SK-N-DZ (cell line): ENCODE results near the gene DDAH2.

Experiments used
- DNase-seq: peaks from one replicate; pipeline ENCODE4 v3.0.0-alpha.2; 2015; ENCODE audit warnings: low spot score

The DDAH2 gene

GRCh38 chr6:31761343-31761742, 32.2 kb upstream of the DDAH2 start:
- no peak for DNase-seq

DNA sequence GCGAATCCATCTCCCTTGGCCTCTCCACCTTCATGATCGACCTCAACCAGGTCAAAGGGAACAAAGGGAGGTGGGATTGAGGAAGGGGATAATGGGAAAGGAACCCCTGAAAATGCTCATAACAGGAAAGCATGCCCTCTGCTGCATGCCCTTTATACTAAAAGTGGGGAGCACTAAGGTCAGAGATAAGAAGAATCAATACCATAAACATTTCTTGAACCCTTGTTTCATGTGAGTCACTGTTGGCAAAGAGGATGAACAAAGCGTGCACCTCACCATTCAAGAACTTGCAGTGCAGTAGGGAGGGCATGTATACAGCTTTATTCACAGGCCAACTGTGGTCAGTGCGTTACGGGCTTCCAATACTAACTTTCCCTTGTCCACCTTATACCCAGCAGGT, 31.7 kb upstream of the DDAH2 start:
- DNase-seq: no peak

DNA sequence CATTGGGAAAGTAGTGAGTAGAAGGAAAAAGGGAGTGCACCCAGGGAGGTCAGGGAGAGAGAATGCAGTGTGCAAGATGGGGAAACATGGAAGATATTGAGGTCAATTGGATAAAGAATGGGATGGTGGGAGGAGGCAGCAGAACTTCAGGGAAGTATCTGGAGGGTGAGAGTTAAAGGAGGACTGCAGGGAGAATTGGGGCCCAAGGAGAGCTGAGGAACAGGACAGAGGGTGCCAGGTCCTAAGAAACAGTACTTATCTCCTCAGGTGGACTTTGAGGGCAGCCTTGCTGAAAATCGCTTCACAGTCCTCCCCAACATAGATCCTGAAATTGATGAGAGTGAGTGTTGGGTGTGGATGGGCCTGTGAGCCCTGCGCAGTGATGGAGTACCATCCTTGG, 29.2 kb upstream of the DDAH2 start:
- DNase-seq: no peak

DNA sequence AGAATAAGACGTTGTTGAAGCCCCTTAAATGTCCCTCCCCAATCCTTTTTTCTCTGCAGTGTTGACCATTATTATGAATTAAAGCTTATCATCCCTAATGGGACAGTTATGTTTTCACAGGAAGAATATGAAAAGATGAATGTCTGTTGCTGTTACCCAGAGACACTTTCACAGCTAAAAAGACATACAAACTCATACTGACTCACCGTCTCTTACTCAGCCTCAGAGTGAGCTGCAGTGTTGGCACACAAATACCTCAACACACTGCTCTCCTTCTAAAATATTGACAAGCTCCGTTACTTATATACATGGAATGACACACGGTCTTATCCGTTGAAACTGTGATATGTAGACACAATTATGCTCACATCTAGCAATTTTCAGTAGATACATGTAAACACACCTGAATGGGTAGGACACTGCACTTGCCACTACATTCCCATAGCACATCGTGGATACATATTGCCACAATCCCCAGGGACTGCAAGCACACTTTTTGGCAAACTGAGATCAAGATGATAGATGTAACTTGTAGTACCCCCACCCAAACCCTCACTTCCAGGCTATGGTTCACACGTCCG, 23.7 kb upstream of the DDAH2 start:
- no peak for DNase-seq

GRCh38 chr6:31750411-31751022, 21.4 kb upstream of the DDAH2 start:
- no peak for DNase-seq

DNA sequence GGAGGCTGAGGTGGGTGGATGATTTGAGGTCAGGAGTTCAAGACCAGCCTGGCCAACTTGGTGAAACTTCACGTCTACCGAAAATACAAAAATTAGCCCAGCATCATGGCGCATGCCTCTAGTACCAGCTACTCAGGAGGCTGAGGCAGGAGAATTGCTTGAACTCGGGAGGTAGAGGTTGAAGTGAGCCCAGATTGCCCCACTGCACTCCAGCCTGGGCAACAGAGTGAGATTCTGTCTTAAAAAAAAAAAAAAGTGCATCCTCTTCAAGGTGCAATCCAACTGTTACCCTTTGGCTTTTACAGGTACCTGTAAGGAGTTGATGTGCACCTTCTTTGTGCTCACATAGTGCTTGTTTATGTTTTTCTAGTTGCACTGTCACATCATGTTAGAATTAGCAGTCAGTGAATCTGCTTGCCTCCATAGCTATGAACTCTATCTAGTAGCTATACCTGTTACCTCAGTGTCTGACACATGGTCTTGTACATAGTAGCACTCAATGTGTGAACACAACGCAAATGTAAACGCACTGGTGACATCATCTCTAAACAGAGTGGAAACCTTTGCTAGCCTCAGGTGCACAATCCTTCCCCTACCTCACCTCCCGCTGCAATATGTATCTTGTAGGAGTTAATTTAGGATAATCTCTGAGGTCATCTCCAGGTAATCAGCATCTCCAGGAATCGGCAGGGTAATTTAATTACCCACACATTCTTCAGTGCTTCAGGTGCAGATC, 20.4 kb upstream of the DDAH2 start:
- no peak for DNase-seq

DNA sequence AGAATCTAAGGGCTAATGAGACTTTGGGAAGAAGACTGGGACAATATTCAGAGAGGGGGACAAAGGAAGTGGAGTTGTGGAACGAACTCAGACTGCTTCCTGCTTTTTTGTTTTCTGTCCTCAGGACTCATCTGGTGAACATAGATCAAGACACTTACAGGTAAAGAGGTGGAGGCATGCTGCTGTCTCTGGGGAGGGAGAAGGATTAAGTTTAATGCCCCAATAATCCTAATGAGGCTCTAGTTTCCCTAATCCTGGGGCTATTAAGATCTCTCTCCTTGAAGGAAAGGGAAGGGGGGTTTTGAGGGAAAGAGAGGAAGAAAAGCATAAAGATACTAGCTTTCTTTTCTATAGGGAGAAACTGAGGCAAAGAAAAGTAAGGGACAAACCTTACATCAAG, 15.3 kb upstream of the DDAH2 start:
- DNase-seq: no peak

DNA sequence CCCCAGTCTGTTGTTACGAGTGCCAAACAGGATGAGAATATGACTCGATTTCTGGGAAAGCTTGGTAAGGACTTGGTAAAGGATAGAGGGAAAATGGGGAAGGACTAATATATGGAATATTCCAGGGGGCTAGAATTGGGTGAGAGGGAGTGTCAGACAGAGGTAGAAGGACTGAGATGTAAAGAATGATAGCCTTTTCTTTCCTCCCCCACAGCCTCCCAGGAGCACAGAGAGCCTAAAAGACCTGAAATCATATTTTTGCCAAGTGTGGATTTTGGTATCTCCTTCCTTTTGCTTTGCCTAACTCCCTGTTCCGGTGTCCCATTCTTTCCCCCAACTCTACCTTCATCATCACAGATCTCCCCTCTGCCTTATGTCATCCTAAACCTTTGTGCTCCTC, 13.8 kb upstream of the DDAH2 start:
- DNase-seq: no peak

GRCh38 chr6:31741815-31742214, 12.7 kb upstream of the DDAH2 start:
- DNase-seq: no peak

DNA sequence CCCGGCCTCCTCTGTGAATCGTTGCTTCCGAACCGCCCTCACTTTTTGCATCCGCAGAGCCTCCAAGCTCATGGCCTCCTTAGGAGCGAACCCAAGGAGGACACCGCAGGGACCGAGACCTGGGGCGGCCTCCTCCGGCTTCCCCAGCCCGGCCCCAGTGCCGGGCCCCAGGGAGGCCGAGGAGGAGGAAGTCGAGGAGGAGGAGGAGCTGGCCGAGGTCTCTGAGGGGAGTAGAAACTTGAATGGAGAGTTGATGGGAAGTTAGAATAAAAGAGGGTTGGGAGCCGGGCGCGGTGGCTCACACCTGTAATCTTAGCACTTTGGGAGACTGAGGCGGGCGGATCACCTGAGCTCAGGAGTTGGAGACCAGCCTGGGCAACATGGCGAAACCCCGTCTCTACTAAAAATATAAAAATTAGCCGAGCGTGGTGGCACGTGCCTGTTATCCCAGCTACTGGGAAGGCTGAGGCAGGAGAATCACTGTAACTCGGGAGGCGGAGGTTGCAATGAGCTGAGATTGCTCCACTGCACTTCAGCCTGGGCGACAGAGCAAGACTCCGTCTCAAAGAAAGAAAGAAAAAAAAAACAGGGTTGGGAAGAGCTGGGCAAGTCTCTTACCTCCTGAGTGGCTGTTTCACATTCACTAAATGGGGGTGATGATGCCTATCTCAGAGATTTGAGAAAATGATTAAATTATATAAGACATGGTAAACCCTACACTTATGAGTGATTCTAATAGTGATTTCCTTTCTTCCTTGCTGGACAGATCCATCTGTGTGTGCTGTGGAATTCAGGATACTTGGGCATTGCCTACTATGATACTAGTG, 11.5 kb upstream of the DDAH2 start:
- DNase-seq: no peak

- DNase-seq: peak; percentile 97
Observed at GRCh38 chr6:31739639-31740396, 10.7 kb upstream of the DDAH2 start, which contains the start of gene MSH5. MSH5 (plus strand) TSS chr6:31740005; CDS start chr6:31740467, 462 bp downstream.

GRCh38 chr6:31737991-31738979, 9.2 kb upstream of the DDAH2 start:
- no peak for DNase-seq

DNA sequence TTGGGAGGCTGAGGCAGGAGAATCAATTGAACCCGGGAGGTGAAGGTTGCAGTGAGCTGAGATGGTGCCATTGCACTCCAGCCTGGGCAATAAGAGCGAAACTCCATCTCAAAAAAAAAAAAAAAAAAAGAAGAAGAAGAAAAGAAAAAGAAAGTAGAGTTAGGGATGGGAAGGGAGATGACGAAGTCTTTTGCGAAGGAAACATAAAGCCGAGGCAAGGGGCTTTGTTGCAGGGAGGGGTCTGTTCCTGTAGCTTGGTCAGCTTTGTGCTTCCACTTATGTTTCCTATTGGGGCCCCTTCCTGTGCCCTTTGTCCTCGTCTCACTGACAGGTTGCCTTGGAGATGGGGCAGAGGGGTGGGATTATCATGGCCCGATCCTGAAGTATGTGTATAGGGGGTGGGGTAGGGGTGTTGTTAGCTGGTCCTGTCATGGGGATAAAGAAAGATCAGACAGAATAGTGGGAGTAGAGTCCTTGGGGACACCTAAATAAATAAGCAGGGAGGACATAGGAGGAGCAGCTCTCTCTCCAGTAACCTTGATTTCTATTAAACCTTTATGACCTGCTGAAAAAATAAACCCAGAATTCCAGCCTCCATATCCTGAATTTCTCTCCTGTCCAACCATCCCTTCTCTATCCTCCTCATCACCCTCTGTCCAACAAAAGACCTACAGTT, 8.4 kb upstream of the DDAH2 start:
- no peak for DNase-seq

- DNase-seq: no peak
Observed at GRCh38 chr6:31736768-31737314, 7.7 kb upstream of the DDAH2 start.

DNA sequence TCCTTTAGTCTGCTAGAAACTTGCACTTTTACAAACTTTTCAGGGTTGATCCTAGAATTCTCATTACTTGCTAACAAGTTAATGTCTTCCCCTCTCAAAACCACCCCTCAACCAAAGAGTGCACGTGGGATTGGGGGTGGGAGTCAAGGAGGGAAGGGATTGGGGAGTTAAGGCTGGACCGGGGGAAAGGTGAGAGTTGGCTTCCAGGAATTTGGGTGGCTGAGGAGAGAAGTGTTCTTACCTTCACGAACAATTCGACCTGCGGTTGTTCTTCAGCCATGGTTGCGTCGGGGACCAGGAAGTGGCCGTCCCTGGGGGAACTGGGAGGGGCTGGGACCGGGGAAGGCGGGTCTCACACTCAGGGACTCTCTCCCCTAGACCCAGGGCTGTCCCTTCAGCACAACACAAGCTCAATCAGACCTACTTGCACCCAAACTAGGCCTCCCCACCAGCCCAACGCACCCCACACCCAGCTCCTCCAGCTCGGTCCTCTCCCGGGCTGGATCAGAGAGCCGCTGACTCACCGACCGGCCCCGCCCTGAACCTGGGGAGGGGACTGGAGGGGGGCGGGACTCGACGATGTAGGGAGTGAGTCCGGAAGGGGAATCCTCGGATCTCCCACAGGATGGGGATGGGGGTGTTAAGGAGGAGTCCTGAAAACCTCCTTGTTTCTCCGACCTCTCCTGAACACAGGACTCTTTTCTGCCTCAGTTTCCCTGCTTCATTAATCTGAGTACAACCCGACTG, 7.1 kb upstream of the DDAH2 start, which contains the start of gene CLIC1:
CLIC1 (minus strand) TSS at position 510 of the 747 bp plus-strand sequence; CDS start at position 280, 230 bp downstream.
- peak; percentile 59 for DNase-seq

DNA sequence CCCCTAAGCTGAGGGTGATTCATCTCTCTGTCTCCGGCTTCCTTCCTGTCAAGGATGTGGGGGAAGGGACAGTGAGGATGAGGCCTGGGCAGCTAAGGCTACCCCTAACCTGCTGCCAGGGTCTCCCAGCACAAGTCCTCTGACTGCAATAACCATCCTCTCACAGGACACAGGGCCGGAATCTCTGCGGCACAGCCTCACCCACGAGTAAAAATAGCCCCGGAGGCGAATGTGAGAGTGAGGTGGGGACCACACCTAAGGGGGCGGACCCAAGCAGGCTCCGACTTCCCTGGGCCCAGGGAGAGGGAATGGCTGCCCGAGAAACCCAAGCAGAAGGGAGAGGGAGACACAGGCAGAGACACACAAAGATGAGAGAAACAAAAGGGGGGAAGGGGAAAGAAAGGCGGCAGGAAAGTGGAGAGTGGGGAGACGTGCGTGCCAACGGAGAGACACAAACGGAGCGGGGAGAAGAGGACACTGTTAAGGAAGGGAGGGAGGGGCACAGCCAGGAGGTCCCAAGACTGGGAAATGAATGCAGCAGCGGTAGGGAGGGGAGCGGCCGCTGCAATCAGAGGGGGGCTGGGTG, 5.8 kb upstream of the DDAH2 start:
- no peak for DNase-seq

GRCh38 chr6:31734247-31734820, 5.2 kb upstream of the DDAH2 start:
- no peak for DNase-seq

DNA sequence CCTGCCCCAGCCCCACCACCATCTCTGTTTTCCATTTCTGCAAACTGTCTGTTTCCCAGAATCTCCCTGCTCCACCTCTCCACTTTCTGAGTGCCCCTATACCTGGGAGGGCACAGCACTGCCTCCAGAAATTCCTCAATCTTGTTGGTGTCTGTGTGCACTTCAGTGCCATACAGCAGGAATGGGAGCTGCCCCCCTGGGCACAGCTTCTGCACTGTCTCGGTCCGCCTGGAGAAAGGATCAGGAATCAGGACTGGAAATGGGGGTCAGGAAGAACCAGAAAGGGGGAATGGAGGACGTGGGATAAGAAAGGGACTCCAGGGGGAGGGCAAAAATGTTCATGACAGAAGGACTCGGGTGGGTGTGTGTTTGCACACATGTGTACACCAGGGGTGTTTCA, 4.6 kb upstream of the DDAH2 start:
- DNase-seq: no peak
